Activated CD8-positive, alpha-beta memory T cell treated with anti-CD3 and anti-CD28 coated beads for 24 hours (primary cell): ENCODE measurements around the gene STK11.
A peak's percentile ranks its signal among the peaks of the same experiment; 100 is the strongest.
"Not testable (repeated sequence)": the region's sequence is repeated elsewhere in the genome, so short reads cannot be mapped to it uniquely, and the experiment has no call there.

Source experiments
- DNase-seq: peaks from one replicate; pipeline ENCODE4 v3.0.0-alpha.2; 2020

Gene STK11

GRCh38 chr19:1169411-1169791 lies 36.2 kb upstream of the STK11 start:
- no peak for DNase-seq

GRCh38 chr19:1169921-1170885 lies 35.4 kb upstream of the STK11 start:
- DNase-seq = no peak

- no peak for DNase-seq
Observed at GRCh38 chr19:1170938-1171754, 34.4 kb upstream of the STK11 start.

GRCh38 chr19:1171755-1172352 lies 33.7 kb upstream of the STK11 start:
- no peak for DNase-seq

- DNase-seq = no peak
Observed at GRCh38 chr19:1172353-1173158, 33.0 kb upstream of the STK11 start.

- DNase-seq = peak; percentile 70
Observed at GRCh38 chr19:1173159-1173844, 32.3 kb upstream of the STK11 start.

GRCh38 chr19:1173845-1174809 lies 31.5 kb upstream of the STK11 start, which contains the start of gene SBNO2:
SBNO2 (minus strand) TSS chr19:1174268; CDS start chr19:1154276, 19,992 bp downstream.
- peak; percentile 100 for DNase-seq

GRCh38 chr19:1177322-1178114 lies 28.1 kb upstream of the STK11 start:
- DNase-seq = no peak

- DNase-seq = no peak
Observed at GRCh38 chr19:1181606-1182005, 24.0 kb upstream of the STK11 start.

GRCh38 chr19:1182068-1182467 lies 23.5 kb upstream of the STK11 start:
- no peak for DNase-seq

GRCh38 chr19:1182727-1183126 lies 22.9 kb upstream of the STK11 start:
- no peak for DNase-seq

GRCh38 chr19:1183543-1184172 lies 21.9 kb upstream of the STK11 start:
- no peak for DNase-seq

GRCh38 chr19:1189419-1189818 lies 16.2 kb upstream of the STK11 start:
- peak; percentile 73 for DNase-seq

- DNase-seq = no peak
Observed at GRCh38 chr19:1199531-1199930, 6.0 kb upstream of the STK11 start.

GRCh38 chr19:1200614-1201013 lies 5.0 kb upstream of the STK11 start:
- DNase-seq = not testable (repeated sequence)

- no peak for DNase-seq
Observed at GRCh38 chr19:1206150-1206863, 729 bp downstream of the STK11 start.

GRCh38 chr19:1206864-1207450 lies 1.4 kb downstream of the STK11 start:
- peak; percentile 73 for DNase-seq

- DNase-seq = not testable (repeated sequence)
Observed at GRCh38 chr19:1208830-1209229, 3.3 kb downstream of the STK11 start.
